K562 (cell line): Measurements from ENCODE around the gene TTC21A. TPM values are rescaled to one million over a fixed set of nuclear protein-coding genes. Genes with fewer than 3 reads are reported as not detected.

ENCODE experiments used
- BRF1 ChIP-seq: IDR thresholded peaks from 3 replicates; pipeline ENCODE4 v1.6.1; 2011; ENCODE audit warnings: borderline replicate concordance, mild to moderate bottlenecking; ENCODE audit not compliant: insufficient read length; ENCODE audit errors: extremely low read depth
- EHMT2 ChIP-seq: fragments of 450-650 bp; IDR thresholded peaks from 2 replicates; pipeline ENCODE4 v1.6.1; 2018; ENCODE audit warnings: antibody characterized with exemption
- ETV5 ChIP-seq: sonication (generic); formaldehyde crosslinking; IDR thresholded peaks from 2 replicates; pipeline ENCODE4 v1.4.0; 2020; ENCODE audit warnings: low read depth, mild to moderate bottlenecking, missing genetic modification reagents
- HDGF ChIP-seq: fragments of 450-650 bp; IDR thresholded peaks from 2 replicates; pipeline ENCODE4 v1.6.1; 2016
- HLTF ChIP-seq: fragments of 450-650 bp; IDR thresholded peaks from 2 replicates; pipeline ENCODE4 v1.6.1; 2016
- KAT7 ChIP-seq: sonication (generic); formaldehyde crosslinking; IDR thresholded peaks from 2 replicates; pipeline ENCODE4 v1.8.0; 2022; ENCODE audit warnings: missing genetic modification reagents, mild to moderate bottlenecking, borderline replicate concordance
- PRMT5 ChIP-seq: sonication (generic); formaldehyde crosslinking; IDR thresholded peaks from 2 replicates; pipeline ENCODE4 v1.5.0; 2020; ENCODE audit warnings: missing genetic modification reagents
- RFX1 ChIP-seq: fragments of 450-650 bp; IDR thresholded peaks from 2 replicates; pipeline ENCODE4 v1.6.1; 2016; ENCODE audit warnings: mild to moderate bottlenecking, moderate library complexity
- SMARCA5 ChIP-seq: fragments of 450-650 bp; IDR thresholded peaks from 2 replicates; pipeline ENCODE4 v1.6.1; 2016
- STAT5A ChIP-seq: IDR thresholded peaks from 2 replicates; pipeline ENCODE4 v1.6.1; 2012; ENCODE audit warnings: low read length, inconsistent platforms, borderline replicate concordance
- ZNF384 ChIP-seq: IDR thresholded peaks from 2 replicates; pipeline ENCODE4 v1.6.1; 2012; ENCODE audit warnings: low read depth, low read length, improper control_type of control experiment
- ZNF584 ChIP-seq: fragments of 200-800 bp; sonication (Bioruptor generic); IDR thresholded peaks from 2 replicates; pipeline ENCODE4 v1.6.1; 2016; ENCODE audit warnings: low read depth, mild to moderate bottlenecking, missing genetic modification characterization, missing compliant biosample characterization
- polyA plus RNA-seq, 8 experiments: library from polyadenylated mRNA; depleted of rRNA in 4 of 8; stranded (reverse) in 5 of 8; unstranded in 3 of 8; fragments of >200 nt; fragmentation: Nextera tagmentation in 2 of 8; fragmentation: Illumina TruSeq in 1 of 8; extraction: Ambion mirVana in 2 of 8; extraction: Trizol in 1 of 8; gene quantifications; 2 replicates each; pipeline versions ENCODE4 v1.2.1 to v1.2.3, GENCODE V29; 2011 to 2014; ENCODE audit warnings: inconsistent platforms in 1 of 8, missing spikeins in 1 of 8
- total RNA-seq, 7 experiments: library from RNA; depleted of rRNA in 6 of 7; stranded (reverse); fragments of >200 nt in 6 of 7; fragmentation: Illumina TruSeq in 2 of 7; extraction: Trizol in 2 of 7; gene quantifications; 2 replicates each; pipeline versions ENCODE4 v1.2.1 to v1.2.3, GENCODE V29; 2011 to 2021; ENCODE audit warnings: low replicate concordance in 1 of 7
- TF ChIP-seq, protein P1 (sequence below), 2 experiments: fragments of 450-650 bp in 1 of 2; sonication (generic) in 1 of 2; formaldehyde crosslinking in 1 of 2; IDR thresholded peaks; 2 replicates each; pipeline versions ENCODE4 v1.7.1 to v1.9.0; 2016 to 2022; ENCODE audit warnings: inconsistent platforms in 1 of 2, mild to moderate bottlenecking in 1 of 2, missing genetic modification reagents in 1 of 2
- TF ChIP-seq, protein P2 (sequence below): fragments of 450-650 bp; IDR thresholded peaks from 2 replicates; pipeline ENCODE4 v1.6.1; 2016; ENCODE audit warnings: missing biosample characterization, missing genetic modification characterization
- TF ChIP-seq, protein P3 (sequence below): sonication (generic); formaldehyde crosslinking; IDR thresholded peaks from 2 replicates; pipeline ENCODE4 v1.5.0; 2020; ENCODE audit warnings: missing genetic modification reagents
- TF ChIP-seq, protein P4 (sequence below): sonication (generic); formaldehyde crosslinking; IDR thresholded peaks from 2 replicates; pipeline ENCODE4 v1.8.0; 2022; ENCODE audit warnings: missing genetic modification reagents, mild to moderate bottlenecking, moderate library complexity, borderline replicate concordance

Gene TTC21A
- total and polyA plus RNA-seq, 9 of the 15 experiments (the other 6 are each of a cell fraction or from before 2014, with no cell fraction given): 0.22 to 1.4 (median 0.70) TPM

DNA sequence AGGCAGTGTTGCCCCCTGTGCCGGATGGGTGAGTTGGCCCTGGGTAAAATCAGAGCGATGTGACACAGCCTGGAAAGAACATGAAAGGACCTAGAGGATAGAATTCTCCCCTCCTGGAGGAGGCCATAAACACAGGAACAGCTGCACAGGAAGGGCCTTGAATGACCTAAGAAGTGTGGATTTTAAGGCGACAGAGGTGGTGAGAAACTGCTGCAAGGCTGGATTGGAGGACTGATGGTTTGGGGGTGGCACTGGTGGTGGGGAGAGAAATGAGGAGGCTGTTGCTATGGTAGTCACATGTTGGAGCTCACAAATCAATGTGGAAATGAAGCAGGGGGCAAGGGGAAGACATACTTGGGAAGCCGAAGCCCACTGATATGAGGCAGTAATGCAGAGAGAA, 71.1 kb downstream of the TTC21A start (continued):
- TF ChIP-seq, protein P1, sequence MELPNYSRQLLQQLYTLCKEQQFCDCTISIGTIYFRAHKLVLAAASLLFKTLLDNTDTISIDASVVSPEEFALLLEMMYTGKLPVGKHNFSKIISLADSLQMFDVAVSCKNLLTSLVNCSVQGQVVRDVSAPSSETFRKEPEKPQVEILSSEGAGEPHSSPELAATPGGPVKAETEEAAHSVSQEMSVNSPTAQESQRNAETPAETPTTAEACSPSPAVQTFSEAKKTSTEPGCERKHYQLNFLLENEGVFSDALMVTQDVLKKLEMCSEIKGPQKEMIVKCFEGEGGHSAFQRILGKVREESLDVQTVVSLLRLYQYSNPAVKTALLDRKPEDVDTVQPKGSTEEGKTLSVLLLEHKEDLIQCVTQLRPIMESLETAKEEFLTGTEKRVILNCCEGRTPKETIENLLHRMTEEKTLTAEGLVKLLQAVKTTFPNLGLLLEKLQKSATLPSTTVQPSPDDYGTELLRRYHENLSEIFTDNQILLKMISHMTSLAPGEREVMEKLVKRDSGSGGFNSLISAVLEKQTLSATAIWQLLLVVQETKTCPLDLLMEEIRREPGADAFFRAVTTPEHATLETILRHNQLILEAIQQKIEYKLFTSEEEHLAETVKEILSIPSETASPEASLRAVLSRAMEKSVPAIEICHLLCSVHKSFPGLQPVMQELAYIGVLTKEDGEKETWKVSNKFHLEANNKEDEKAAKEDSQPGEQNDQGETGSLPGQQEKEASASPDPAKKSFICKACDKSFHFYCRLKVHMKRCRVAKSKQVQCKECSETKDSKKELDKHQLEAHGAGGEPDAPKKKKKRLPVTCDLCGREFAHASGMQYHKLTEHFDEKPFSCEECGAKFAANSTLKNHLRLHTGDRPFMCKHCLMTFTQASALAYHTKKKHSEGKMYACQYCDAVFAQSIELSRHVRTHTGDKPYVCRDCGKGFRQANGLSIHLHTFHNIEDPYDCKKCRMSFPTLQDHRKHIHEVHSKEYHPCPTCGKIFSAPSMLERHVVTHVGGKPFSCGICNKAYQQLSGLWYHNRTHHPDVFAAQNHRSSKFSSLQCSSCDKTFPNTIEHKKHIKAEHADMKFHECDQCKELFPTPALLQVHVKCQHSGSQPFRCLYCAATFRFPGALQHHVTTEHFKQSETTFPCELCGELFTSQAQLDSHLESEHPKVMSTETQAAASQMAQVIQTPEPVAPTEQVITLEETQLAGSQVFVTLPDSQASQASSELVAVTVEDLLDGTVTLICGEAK (IDR thresholded peaks at IDR 0.05): peak; percentile 42; the same call in 1 of the 2 replicates
- TF ChIP-seq, protein P1 (CRISPR knock-in tag; IDR thresholded peaks at IDR 0.05): no peak
- TF ChIP-seq ZNF384 (no peak), STAT5A (no peak), PRMT5 (CRISPR knock-in tag) (no peak), KAT7 (CRISPR knock-in tag) (peak; percentile 68; the same call in 1 of the 2 replicates), EHMT2 (peak; percentile 46; the same call in 1 of the 2 replicates), ZNF584 (CRISPR knock-in tag) (0 out of 2 replicates have a peak, but pooled peaks have one; percentile 30), RFX1 (peak; percentile 54), HDGF (0 out of 2 replicates have a peak, but pooled peaks have one; percentile 65), SMARCA5 (0 out of 2 replicates have a peak, but pooled peaks have one; percentile 55), BRF1 (no peak), ETV5 (peak; percentile 0; the same call in 1 of the 2 replicates), HLTF (0 out of 2 replicates have a peak, but pooled peaks have one; percentile 29)
- TF ChIP-seq, protein P2, sequence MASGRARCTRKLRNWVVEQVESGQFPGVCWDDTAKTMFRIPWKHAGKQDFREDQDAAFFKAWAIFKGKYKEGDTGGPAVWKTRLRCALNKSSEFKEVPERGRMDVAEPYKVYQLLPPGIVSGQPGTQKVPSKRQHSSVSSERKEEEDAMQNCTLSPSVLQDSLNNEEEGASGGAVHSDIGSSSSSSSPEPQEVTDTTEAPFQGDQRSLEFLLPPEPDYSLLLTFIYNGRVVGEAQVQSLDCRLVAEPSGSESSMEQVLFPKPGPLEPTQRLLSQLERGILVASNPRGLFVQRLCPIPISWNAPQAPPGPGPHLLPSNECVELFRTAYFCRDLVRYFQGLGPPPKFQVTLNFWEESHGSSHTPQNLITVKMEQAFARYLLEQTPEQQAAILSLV (tag): no peak
- TF ChIP-seq, protein P3, sequence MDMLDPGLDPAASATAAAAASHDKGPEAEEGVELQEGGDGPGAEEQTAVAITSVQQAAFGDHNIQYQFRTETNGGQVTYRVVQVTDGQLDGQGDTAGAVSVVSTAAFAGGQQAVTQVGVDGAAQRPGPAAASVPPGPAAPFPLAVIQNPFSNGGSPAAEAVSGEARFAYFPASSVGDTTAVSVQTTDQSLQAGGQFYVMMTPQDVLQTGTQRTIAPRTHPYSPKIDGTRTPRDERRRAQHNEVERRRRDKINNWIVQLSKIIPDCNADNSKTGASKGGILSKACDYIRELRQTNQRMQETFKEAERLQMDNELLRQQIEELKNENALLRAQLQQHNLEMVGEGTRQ (CRISPR knock-in tag): 0 out of 2 replicates have a peak, but pooled peaks have one; percentile 5
- TF ChIP-seq, protein P4, sequence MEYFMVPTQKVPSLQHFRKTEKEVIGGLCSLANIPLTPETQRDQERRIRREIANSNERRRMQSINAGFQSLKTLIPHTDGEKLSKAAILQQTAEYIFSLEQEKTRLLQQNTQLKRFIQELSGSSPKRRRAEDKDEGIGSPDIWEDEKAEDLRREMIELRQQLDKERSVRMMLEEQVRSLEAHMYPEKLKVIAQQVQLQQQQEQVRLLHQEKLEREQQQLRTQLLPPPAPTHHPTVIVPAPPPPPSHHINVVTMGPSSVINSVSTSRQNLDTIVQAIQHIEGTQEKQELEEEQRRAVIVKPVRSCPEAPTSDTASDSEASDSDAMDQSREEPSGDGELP (CRISPR knock-in tag): peak; percentile 41; the same call in 1 of the 2 replicates
